ENCODE measurements around the gene PRCP. TPM values are rescaled to one million over a fixed set of nuclear protein-coding genes. Genes with fewer than 3 reads are reported as not detected.

PRCP gene
- total RNA-seq, 2 donors from 2014 or later, result 27.4 to 47.9 TPM

GRCh38 chr11:82890002-82890341 lies 10.3 kb downstream of the PRCP start:
- DNase-seq (no peak), ATAC-seq (no peak)
- intact Hi-C loops (cut with DNase I, micrococcal nuclease), result no loop called here

GRCh38 chr11:82889133-82890001 lies 10.9 kb downstream of the PRCP start:
- DNase-seq, result no peak
- ATAC-seq, result no peak
- intact Hi-C loops (cut with DNase I, micrococcal nuclease), result no loop called here

DNA sequence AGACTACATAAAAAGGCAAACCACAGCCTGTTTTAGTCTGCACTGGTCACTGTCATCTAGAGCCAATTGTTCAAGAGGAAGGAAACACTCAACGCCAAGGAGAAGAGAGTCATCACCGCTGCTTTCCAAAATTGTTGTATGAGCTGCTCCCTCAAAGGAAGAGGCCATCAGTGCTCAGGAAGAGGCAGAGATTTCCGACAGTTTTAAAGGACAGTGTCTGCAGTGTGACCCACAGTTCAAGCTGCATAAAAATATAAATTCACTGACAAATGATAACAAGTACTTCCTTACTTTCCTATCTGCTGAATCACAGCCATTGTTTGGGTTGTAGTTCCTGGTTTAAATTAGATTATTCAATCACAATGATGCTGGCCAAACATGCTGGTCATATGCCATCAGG lies 16.4 kb downstream of the PRCP start:
- intact Hi-C loops (cut with DNase I, micrococcal nuclease), result no loop called here
- no peak for DNase-seq
- ATAC-seq, result no peak

GRCh38 chr11:82874646-82875523 lies 25.3 kb downstream of the PRCP start:
- ATAC-seq (no peak), DNase-seq (no peak)
- intact Hi-C loops (cut with DNase I, micrococcal nuclease), result no loop called here

- no peak for ATAC-seq
- no peak for DNase-seq
Observed at GRCh38 chr11:82873919-82874333, 26.3 kb downstream of the PRCP start.

GRCh38 chr11:82872377-82873150 lies 27.7 kb downstream of the PRCP start:
- intact Hi-C loops (cut with DNase I, micrococcal nuclease), result no loop called here
- DNase-seq (no peak), ATAC-seq (no peak)

More at GRCh38 chr11:82873919-82874333, 26.3 kb downstream of the PRCP start:
- intact Hi-C loops (cut with DNase I, micrococcal nuclease), result no loop called here

DNA sequence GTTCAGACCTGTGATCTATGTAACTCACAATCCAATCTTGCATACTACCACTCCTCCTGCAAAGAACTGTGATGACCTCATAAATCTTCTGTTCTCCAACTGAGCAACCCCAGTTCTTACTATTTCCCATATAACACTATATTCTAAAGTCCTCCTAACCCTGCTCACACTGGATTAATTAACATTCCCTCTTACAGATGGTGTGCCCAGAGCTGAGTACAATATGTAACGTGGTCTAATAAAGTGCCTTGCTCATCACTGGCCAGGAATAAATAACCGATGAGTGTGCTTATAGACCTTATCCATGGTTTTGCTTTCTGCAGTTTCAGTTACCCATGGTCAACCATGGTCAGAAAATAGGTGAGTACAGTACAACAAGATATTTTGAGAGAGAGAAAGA lies 28.6 kb downstream of the PRCP start:
- intact Hi-C loops (cut with DNase I, micrococcal nuclease), result no loop called here
- ATAC-seq, result no peak
- no peak for DNase-seq

GRCh38 chr11:82869657-82870056 lies 30.6 kb downstream of the PRCP start:
- ATAC-seq (peak; percentile 23), DNase-seq (no peak)
- intact Hi-C loops (cut with DNase I, micrococcal nuclease), result loop anchor here in 1 of 2 donors (10.0 kb wide), 1 partner anchor 155 kb away; no protein-coding TSS in a partner anchor

GRCh38 chr11:82867495-82868082 lies 32.6 kb downstream of the PRCP start:
- peak; percentile 45 for ATAC-seq
- peak; percentile 41 to 90 for DNase-seq
- intact Hi-C loops (cut with DNase I, micrococcal nuclease), result loop anchor here in 1 of 2 donors (10.0 kb wide), 1 partner anchor 153 kb away; no protein-coding TSS in a partner anchor

GRCh38 chr11:82865841-82866240 lies 34.4 kb downstream of the PRCP start:
- no peak for ATAC-seq
- DNase-seq, result no peak
- intact Hi-C loops (cut with DNase I, micrococcal nuclease), result loop anchor here in 1 of 2 donors (10.0 kb wide), 1 partner anchor 151 kb away; no protein-coding TSS in a partner anchor

DNA sequence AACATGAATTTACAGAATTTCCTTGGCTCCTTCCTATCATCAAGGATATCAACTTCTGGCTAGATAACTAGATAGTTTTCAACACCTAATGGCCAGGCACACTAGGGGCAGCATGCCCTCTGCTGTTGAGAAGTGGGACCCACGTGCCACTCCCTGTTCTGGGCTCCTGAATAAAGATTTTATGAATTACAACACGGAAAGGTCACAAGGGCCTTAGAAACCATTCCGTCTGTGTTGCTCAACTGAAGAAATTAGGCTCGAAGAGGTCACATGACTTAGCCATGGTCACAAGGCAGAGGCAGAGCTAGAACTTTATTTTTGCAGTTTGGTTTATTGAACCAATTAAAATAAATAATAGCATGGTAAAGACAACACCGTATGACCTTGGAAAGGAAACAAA lies 36.0 kb downstream of the PRCP start:
- ATAC-seq, result peak; percentile 88
- intact Hi-C loops (cut with DNase I, micrococcal nuclease), result loop anchor here in 1 of 2 donors (10.0 kb wide), 1 partner anchor 149 kb away; no protein-coding TSS in a partner anchor
- DNase-seq, result peak; percentile 33 to 44

- intact Hi-C loops (cut with DNase I, micrococcal nuclease), result loop anchor here in 1 of 2 donors (10.0 kb wide), 1 partner anchor 148 kb away; no protein-coding TSS in a partner anchor
- ATAC-seq (no peak), DNase-seq (no peak)
Observed at GRCh38 chr11:82863209-82863608, 37.0 kb downstream of the PRCP start.

GRCh38 chr11:82862379-82862778 lies 37.9 kb downstream of the PRCP start:
- intact Hi-C loops (cut with DNase I, micrococcal nuclease), result loop anchor here in 1 of 2 donors (10.0 kb wide), 1 partner anchor 148 kb away; no protein-coding TSS in a partner anchor
- DNase-seq, result no peak
- no peak for ATAC-seq

GRCh38 chr11:82859750-82860149 lies 40.5 kb downstream of the PRCP start:
- ATAC-seq, result no peak
- intact Hi-C loops (cut with DNase I, micrococcal nuclease), result loop anchor here in 1 of 2 donors (10.0 kb wide), 1 partner anchor 145 kb away; no protein-coding TSS in a partner anchor
- DNase-seq, result no peak

DNA sequence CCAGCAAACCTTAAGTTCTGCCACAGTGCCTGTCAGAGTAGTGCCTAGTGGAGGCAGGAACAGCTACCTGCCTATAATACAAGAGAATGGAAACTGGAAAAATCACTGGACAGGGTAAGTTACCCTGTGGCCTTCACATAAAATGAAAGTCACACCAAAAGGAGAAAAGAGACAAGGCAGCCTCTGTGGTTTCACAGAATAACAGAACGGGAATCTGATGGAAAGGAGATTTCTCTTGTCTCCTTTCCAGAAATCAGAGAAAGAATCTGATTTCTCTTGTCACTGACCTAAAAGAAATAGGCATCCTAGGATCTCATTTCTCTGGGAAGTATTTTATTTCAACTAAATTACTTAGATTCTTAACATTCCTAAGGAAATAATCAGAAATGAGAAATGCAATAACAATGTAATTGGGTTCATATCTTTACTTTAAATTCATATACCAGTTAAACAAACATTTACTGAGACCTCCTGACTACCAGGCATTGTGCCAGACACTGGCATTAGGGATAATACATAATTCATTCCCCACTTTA lies 41.6 kb downstream of the PRCP start:
- DNase-seq, result no peak
- no peak for ATAC-seq
- intact Hi-C loops (cut with DNase I, micrococcal nuclease), result no loop called here

GRCh38 chr11:82858133-82858532 lies 42.1 kb downstream of the PRCP start:
- no peak for ATAC-seq
- DNase-seq, result no peak
- intact Hi-C loops (cut with DNase I, micrococcal nuclease), result no loop called here

DNA sequence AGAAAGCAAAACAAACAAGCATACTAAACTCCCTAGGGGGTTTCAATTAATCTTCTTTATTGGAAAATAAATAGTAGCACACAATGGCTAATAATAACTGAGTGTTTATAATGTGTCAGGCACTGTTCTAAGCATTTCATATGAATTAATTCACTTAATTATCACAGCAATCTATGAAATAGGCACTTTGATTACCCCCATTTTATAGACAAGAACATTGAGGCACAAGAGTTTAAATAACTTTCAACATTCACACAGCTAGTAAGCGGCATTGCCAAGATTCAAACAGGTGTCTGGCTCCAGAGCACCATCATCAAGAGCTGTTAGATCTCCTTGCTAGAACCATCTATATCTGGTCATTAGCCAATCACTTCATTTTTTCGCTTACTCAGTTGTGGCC lies 43.1 kb downstream of the PRCP start:
- intact Hi-C loops (cut with DNase I, micrococcal nuclease), result no loop called here
- ATAC-seq, result no peak

DNA sequence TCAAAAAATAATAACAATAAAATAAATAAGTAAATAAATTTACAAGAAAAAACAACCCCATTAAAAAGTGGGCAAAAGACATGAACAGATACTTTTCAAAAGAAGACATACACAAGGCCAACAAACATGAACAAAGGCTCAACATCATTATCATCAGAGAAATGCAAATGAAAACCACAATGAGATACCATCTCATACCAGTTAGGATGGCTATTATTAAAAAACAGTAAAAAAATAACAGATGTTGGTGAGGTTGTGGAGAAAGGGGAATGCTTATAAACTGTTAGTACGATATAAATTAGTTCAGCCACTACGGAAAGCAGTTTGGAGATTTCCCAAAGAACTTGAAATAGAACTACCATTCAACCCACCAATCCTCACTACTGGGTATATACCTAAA lies 44.6 kb downstream of the PRCP start:
- ATAC-seq, result no peak
- no peak for DNase-seq
- intact Hi-C loops (cut with DNase I, micrococcal nuclease), result no loop called here

More for the DNA sequence above, 43.1 kb downstream of the PRCP start:
- DNase-seq, result no peak

Data from left colon (tissue), 2 donors.